GM18519 (cell line): ENCODE results near the gene ICAM5.
"Not testable (repeated sequence)": the region's sequence is repeated elsewhere in the genome, so short reads cannot be mapped to it uniquely, and the experiment has no call there.

Experiments
- ATAC-seq: cut with Tn5 transposase; IDR thresholded peaks from one replicate; pipeline ENCODE4 v1.9.1; 2021; ENCODE audit warnings: mild to moderate bottlenecking, moderate library complexity; ENCODE audit not compliant: unreplicated experiment, low FRiP score

ICAM5 gene

GRCh38 chr19:10317857-10318462, 28.2 kb downstream of the ICAM5 start:
- ATAC-seq: no peak

GRCh38 chr19:10318807-10319682, 29.3 kb downstream of the ICAM5 start:
- no peak for ATAC-seq

- no peak for ATAC-seq
Measured at GRCh38 chr19:10320602-10321416, 31.1 kb downstream of the ICAM5 start.

- no peak for ATAC-seq
Measured at GRCh38 chr19:10321417-10321797, 31.7 kb downstream of the ICAM5 start.

- ATAC-seq: no peak
Measured at GRCh38 chr19:10321874-10322835, 32.4 kb downstream of the ICAM5 start.

- no peak for ATAC-seq
Measured at GRCh38 chr19:10325732-10326131, 36.0 kb downstream of the ICAM5 start.

- no peak for ATAC-seq
Measured at GRCh38 chr19:10327793-10328192, 38.0 kb downstream of the ICAM5 start.

GRCh38 chr19:10328558-10329429, 39.0 kb downstream of the ICAM5 start:
- ATAC-seq: no peak

GRCh38 chr19:10329555-10329954, 39.8 kb downstream of the ICAM5 start:
- ATAC-seq: no peak

- no peak for ATAC-seq
Measured at GRCh38 chr19:10332158-10332964, 42.6 kb downstream of the ICAM5 start.

GRCh38 chr19:10332965-10333757, 43.4 kb downstream of the ICAM5 start, which contains the start of gene RAVER1:
RAVER1 (minus strand) TSS chr19:10333529; CDS start chr19:10333507, 22 bp downstream.
- peak; percentile 67 for ATAC-seq

- ATAC-seq: peak; percentile 13
Measured at GRCh38 chr19:10333758-10334587, 44.2 kb downstream of the ICAM5 start.

- no peak for ATAC-seq
Measured at GRCh38 chr19:10334588-10335351, 45.0 kb downstream of the ICAM5 start.

GRCh38 chr19:10335352-10335985, 45.7 kb downstream of the ICAM5 start:
- no peak for ATAC-seq

- ATAC-seq: not testable (repeated sequence)
Measured at GRCh38 chr19:10336725-10337124, 47.0 kb downstream of the ICAM5 start.
